GM18858 (cell line): ENCODE data around the gene TGIF2.
A peak's percentile ranks its signal among the peaks of the same experiment; 100 is the strongest.

Experiments
- ATAC-seq: cut with Tn5 transposase; IDR thresholded peaks from one replicate; pipeline ENCODE4 v1.9.1; 2021; ENCODE audit not compliant: unreplicated experiment

The TGIF2 gene

DNA sequence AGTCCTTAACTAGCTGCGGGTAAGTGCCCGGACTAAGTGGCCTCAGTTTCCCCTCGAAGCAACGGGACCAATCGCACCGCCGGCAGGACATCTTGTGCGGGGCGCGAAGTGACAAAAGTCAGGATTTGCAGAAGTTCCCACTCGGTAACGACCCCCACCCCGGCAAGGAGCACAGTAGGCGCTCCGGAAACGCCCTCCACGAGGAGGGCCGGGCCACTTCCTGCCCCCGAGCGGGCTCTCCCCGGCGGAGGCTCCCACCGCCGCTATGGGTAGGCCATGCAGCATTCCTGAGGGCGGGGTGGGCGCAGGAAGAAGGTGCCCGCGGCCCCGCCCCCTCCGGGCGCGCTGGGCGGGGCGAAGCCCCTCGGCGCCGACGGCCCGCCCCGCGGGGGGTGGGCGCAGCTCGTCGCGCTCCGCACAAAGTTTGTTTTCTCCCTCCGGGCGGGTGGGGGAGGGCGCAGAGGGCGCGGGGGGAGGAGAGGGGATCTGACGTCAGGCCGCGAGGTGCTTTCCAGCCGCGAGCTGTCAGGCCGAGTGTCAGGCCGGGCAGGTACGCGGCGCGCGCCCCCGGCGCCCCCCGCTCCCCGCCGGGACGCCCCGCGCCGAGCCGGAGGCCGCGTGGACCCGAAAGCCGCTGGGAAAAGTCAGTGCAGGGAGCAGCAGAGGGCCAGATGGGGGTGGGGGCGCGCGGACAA, at the start of gene TGIF2:
Gene TGIF2 (plus strand): TSS at position 495 of the 695 bp plus-strand sequence. CDS start 5,178 bp downstream, outside the sequence.
- peak; percentile 56 for ATAC-seq

DNA sequence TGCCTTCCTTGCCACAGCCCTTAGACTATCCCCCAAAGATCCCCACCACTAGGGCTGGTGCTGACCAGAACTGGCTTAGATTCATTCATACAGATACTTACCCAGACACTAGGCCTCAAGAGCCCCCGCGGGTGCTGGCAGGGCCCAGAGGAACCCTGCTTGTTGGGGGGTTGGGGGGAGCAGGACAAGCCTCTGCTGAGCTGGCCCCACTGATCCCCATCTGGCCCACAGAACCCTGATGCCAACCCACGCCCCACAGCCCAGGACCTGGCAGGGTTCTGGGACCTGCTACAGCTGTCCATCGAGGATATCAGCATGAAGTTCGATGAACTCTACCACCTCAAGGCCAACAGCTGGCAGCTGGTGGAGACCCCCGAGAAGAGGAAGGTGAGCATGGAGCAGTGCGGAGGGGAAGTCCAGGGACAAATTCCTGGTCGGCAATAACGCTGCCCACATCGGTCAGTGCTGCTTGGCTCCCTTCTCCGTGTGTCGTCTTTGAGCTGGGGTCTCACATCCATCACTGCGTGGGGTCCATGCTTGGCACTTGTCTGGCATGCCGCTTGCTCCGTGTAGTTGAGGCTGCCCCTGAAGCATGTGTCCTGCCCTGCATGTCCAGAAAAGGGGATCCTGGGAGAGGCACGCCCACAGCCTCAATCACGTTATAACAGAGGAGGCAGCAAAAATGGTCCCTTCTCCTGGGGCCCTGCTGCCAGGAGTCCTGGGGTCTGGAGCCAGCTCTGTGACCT, 47.6 kb upstream of the TGIF2 start:
- no peak for ATAC-seq

DNA sequence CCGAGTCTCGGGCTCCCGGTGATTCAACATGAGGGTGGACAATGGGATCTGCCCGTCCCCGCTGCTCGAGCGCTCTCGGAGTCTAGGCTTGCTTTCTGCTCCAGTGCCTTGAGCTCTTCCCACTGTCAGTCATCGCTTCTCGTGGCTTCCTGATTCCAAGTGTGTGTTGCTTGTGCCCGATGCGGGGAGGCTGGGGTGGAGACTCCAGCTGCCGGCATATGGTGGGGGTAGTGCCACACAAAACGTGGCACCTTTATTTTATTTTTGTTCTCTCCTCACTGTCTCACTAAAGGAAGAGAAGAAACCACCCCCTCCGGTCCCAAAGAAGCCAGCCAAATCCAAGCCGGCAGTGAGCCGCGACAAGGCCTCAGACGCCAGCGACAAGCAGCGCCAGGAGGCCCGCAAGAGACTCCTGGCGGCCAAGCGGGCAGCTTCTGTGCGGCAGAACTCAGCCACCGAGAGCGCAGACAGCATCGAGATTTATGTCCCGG, 46.8 kb upstream of the TGIF2 start:
- no peak for ATAC-seq

DNA sequence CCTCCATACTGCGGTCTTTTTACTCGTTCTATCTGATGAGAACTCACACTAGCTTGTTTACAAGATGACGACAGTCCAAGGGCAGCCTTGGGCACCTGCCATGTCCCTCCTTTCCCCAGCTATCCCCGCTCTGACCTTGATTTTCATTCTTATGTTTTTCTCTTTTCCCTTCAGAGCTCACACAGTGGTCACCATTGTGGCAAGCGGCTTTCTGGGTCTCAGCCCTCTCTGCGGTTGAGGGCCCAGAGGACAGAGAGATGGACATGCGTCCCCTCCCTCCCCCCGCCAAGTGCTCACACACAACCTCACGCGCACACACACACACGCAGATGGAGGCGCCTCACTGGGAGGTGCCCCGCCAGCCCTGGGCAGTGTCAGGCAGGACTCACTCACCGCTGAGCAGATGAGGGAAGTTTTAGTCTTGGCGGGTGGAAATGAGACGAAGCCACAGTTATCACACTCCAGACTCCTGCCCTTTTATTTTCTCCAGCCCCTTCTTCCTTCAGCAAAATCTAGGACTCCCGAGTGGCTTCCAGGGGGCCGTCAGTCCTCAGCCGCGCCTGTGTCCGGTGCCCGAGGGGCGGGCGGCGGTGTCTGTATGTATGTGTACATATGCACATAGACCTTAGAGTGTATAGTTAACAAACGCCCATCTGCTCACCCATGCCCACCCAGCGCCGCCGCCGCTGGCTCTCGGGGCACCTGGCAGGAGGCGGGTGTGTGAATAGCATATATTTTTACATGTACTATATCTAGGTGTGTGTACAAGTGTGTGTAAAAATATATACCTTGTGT, 45.9 kb upstream of the TGIF2 start:
- ATAC-seq, result no peak

DNA sequence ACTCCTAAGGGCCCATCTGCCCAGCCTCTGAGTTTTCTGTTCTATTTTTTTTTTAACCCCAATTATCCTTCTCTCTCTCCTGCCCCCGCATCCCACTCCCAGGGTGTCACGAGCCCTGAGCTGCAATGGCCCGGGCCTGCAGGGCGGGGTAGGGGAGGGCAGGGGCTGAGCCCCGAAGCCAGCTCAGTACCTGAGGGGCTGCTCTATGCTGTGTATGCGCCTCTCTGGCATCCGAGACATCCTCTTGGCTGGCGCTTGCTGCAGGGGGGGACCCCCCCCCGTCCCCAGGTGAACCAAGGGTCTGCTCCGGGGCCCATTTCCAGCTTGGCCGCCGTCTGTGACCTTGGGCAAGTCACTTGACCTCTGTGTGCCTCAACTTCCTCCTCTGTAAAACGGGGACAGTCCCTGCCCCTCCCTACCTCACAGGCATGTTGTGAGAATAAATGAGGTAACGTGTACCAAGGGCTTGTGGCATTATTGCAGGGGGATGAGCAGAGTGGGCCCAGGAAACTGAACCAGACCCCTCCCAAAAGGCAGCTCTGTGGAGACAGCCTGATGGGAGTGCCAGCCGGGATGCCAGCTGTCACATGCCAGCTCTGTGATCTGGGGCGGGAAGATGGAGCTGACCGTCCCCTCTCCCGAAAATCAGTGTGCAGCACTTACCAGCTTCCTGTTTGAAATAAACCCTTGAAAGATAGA, 45.1 kb upstream of the TGIF2 start:
- no peak for ATAC-seq

DNA sequence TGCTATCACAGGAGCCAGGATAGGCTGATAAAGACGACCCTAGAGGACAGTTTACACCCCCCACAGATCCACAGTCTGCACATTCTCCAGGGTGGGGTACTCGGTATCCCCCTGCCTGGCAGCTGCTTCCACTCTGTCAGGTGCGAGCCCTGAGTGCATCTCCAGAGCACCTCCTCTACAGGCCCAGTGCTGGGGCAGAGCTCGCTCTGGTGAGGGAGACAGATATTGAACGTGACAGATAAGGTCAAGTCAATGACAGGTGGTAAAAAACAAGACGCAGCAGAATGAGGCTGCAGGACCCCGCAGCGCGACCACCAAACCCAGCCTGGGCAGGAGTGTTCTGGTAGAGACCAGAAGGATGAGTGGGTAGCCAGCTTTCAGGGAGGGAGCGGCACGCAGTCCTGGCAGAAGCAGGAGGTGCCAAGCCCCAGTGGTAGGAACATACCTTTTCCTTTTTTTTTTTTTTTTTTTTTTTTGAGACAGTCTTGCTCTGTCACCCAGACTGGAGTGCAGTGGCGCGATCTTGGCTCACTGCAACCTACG, 44.5 kb upstream of the TGIF2 start:
- no peak for ATAC-seq

DNA sequence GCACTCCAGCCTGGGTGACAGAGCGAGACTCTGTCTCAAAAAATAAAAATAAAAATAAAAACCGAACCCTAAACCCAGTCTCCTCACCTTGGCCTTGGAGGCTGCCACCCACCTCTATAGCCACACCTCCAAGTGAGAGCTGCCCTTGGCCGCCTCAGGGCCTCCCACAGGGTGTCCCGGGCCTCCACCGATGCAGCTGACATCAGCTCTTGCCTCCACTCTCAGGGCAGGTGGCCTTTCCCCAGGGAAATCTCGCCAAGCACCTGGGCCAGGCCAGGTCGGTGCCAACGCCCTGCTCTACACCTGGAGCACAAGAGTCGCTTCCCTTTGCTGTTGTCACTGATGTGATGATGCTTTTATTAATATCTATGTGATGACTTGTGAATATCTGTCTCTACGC, 41.0 kb upstream of the TGIF2 start:
- no peak for ATAC-seq

DNA sequence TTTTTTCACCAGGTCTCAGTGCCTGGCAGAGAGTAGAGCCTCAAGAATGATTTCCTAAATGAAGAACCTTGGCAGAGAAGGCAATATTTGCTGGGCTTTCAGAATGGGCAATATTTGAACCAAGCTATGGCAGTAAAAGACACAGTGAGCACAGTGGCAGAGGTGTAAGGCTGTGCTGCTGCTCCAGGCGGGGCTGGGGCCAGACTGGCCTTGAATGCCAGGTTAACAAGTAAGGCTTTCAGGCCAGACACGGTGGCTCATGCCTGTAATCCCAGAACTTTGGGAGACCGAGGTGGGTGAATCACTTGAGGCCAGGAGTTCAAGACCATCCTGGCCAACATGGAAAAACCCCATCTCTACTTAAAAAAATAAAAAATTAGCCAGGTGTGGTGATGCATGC, 40.6 kb upstream of the TGIF2 start:
- no peak for ATAC-seq

DNA sequence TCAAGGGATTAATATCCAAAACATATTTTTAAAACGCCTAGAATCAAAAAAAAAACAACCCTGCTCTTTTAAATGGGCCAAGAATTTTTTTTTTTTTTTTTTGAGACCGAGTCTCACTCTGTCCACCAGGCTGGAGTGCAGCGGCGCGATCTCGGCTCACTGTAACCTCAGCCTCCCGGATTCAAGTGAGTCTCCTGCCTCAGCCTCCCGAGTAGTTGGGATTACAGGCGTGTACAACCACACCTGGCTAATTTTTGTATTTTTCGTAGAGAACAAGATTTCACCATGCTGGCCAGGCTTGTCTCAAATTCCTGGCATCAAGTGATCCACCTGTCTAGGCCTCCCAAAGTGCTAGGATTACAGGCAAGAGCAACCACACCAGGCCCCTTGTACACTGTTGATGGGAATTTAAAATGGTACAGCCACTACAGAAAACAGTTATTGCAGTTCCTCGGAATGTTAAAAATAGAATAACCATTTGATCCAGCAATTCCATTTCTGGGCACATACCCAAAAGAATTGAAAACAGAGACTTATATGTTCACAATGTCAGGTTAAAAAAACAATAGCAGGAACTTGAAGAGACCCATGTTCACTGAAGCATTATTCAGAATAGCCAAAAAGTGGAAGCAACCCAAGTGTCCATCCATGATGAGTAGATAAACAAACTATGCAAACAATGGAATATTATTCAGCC, 35.2 kb upstream of the TGIF2 start:
- ATAC-seq, result no peak

DNA sequence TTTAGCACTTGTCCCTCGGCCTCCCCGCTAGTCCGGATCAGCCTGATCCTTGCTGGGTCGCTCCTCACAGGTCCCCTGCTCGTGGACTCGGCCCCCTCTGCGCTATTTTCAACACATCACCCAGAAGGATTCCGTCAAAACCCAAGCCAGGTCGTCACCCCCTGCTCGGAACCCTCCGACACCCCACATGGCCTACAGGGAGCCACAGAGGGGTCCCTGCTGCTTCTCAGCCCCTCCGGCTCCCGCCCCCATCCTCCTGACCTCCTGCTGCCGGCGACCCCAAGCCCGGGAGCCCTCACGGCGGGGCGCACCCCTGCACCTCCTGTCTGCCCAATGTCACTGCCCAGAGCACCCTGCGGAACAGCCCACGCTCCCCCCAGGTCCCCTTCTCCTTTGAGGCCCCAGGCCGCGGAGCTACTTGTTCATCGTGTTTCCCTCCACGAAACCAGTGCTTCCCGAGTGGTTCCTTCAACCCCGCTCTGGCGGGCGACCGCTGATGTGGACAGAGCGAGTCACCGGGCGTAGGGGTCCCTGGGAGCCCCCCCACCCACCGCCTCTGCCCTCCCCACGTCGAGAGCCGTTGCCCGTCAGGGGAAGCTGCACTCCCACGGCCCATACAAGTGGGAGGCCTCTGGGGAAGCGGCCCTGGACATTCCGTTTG, 32.7 kb upstream of the TGIF2 start:
- no peak for ATAC-seq

DNA sequence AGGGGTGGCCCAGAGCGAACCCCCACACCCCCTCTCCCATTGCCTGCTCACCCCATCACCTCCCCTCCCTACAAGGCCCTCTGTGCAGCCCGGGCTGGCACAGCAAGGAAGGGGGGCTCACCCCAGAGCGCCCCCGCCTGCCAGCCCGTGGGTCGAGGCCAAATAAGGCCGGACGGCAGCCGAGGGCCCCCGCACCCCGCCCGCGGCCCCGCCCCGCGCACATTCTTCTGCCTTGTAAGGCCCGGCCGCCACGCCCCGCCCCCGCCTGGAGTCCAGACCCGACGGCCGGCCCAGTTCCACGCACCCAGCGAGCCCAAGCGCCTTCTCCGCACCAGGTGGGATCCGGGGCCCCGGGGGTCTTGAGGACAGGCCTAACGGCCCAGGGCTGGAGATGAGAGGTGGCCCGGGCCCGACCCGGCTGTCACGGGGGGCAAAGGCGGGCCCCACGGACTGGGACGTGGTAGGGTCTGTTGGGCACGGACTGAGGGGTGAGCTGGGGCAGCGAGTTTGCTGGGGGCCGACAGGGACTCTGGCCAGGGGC, 32.1 kb upstream of the TGIF2 start, which contains the start of gene MYL9:
Gene MYL9 (plus strand): TSS at position 293 of the 541 bp plus-strand sequence. CDS start 3,366 bp downstream, outside the sequence.
- no peak for ATAC-seq

DNA sequence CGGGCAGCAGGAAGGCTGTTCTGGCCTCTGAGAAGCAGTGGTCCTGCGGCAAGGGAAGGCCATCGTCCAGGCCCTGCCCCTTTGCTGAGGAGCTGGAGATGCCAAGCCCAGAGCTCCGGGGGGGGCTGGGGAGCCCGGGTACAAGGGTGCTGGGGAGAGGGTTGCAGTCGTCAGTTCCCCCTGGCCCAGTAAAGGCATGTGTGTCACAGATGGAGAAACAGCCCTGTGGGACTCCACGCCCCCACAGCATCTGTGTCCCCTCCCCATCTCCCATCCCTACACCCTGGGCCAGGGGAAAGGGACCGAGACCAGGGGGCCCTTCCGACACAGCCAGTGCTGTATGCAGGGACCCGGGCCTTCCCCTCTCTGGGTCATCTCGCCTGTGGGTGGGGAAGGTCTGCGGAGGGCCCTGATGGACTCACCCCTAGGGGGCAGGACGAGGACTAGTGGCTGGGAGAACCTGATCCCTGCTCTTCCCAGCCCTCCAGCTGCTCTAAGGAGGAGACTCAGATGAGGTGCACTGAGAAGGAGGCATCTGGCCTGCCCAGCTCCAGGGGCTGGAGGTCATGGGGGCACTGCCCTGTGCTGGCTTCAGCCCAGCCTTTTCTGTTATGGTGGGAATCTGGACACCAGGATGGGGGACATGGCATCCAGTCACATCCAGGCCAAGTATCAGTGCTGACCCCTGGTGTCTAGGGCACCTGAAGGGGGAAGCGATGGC, 31.5 kb upstream of the TGIF2 start:
- ATAC-seq, result no peak

DNA sequence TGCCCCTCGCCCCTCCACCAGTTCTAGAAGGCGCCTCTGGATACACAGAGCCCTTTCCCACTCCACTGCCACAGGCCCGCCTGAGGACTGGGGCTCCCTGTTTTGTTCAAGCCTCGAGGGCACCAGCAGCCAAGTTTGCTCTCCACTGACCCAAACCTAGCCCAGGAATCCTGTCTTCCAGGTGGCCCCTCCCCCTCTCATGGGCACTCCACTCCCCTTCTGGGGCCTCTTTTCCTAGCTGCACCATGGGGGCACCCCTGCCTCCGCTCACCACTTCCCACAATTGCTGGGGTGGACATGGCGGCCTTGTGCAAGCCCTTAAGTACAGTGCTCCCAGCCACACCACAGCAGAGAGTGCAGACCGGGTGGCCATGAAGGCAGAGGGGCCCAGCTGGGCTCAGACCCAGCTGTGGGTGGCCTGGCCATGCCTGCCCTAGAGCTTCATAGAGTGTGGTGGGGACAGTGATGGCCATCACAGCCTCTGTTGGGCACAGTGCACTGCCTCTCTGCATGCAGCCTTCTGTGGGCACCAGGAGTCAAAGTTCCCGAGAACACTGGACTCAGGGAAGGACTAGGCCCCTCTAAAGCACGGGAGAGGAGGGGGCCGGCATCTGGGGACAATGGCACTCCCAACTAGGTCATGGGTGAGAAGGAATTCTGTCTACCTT, 30.7 kb upstream of the TGIF2 start:
- ATAC-seq, result no peak

DNA sequence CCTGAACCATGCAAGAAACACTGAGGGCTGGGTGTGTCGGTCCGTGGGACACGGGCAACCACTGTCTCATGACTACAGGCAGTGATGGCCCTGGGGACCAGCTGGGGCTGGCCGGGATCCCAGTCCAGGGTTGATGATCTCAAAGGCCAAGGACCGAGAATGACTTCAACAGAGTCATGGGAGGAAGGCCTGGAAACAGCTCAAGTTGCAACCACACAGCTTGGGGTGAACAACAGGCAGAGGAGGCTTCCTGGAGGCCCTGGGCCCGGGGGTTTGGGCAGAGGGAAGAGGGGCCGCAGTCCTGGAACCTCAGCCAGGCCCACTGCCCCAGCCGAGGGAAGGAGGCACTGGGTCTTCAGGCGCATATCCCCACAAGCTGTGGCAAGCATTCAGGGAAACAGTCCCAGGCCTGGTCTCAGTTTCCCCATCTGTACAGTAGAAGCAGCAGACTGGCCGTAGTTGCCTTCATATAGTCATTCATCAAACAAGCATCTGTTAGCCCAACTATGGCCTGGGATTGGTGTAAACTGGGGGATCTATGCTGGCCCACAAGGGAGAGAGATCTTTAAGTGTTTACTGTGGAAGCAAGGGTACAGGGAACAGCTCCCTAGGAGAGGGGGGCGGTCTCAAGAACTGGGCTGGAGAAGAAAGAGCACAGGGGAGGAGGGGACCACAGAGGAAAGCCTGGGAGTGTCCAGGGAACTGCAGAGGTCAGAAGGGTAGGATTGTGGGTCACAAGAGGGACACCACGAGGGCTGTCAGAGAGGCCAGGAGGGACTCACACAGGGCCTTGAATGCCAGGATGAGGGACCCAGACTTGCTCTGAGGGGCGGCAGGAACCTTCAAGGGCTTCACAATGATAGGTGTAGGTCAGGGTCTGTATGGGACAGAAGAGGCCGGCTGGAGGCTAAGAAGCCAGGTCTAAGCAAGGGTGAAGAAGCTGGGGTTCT, 29.9 kb upstream of the TGIF2 start:
- ATAC-seq, result no peak

DNA sequence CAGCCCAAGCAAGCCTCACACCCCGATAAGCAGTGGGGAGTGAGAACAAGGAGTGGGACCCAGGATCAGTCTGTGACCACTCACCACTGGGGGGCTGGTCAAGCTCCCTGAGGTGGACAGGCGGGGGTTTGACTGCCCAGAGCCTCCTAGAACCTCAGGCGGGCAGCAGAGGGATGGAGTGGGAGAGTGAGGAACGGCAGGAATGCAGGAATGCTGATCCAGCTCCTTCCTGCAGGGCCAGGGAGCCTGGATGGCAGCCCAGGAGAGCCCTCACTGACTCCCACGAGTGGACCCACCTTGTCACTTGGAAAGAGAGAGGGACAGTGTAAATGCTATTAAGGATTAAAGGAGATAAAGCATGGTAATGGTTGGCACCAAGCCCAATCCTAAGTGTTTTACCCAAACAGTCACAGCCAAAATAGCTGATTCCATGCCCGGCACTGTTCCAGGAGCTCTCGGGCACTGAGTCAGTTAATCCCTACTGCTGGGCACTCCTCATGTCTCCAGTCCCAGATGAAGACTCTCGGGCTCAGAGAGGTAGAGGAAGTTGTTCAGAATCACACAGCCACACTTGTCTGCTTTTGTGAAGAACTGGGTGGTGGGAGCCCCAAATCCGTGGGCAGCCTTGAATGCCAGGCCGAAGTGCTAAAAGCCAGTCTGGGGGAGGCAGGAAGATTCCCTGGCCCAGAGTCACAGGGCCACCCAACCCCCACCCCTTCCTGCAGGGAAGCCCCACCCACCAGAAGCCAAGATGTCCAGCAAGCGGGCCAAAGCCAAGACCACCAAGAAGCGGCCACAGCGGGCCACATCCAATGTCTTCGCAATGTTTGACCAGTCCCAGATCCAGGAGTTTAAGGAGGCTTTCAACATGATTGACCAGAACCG, 29.0 kb upstream of the TGIF2 start:
- no peak for ATAC-seq
